HL-60 (cell line): Measurements from ENCODE around the gene NOS2.

Source experiments
- DNase-seq, 2 experiments: peaks; one replicate each; pipeline ENCODE4 v3.0.0-alpha.2; 2010 to 2020; ENCODE audit warnings: low read depth in 1 of 2, low spot score in 1 of 2
- H3K27ac ChIP-seq: fragments of 250-450 bp; sonication (Bioruptor Pico); replicated peaks from 2 replicates; pipeline ENCODE4 v1.5.1; 2020; ENCODE audit warnings: mild to moderate bottlenecking, moderate library complexity
- H3K27me3 ChIP-seq: fragments of 250-450 bp; sonication (Bioruptor Pico); 2 replicates; pipeline ENCODE4 v1.5.1; 2021; ENCODE audit warnings: mild to moderate bottlenecking, moderate library complexity; ENCODE audit not compliant: insufficient read depth, poor library complexity, severe bottlenecking
- H3K4me3 ChIP-seq: replicated peaks from 2 replicates; pipeline ENCODE4 v1.5.1; 2011; ENCODE audit warnings: mild to moderate bottlenecking, control low read depth, low read length; ENCODE audit not compliant: insufficient read depth
- CTCF ChIP-seq: IDR thresholded peaks from one replicate; pipeline ENCODE4 v1.5.1; 2011; ENCODE audit warnings: low read length, control low read depth, inconsistent platforms; ENCODE audit not compliant: insufficient read depth
- GABPA ChIP-seq: IDR thresholded peaks from 2 replicates; pipeline ENCODE4 v1.6.1; 2012; ENCODE audit warnings: low read depth
- POLR2AphosphoS5 ChIP-seq: IDR thresholded peaks from 2 replicates; pipeline ENCODE4 v1.6.1; 2012; ENCODE audit warnings: low read depth
- REST ChIP-seq: IDR thresholded peaks from 2 replicates; pipeline ENCODE4 v1.6.1; 2012; ENCODE audit warnings: low read depth; ENCODE audit not compliant: insufficient replicate concordance
- SPI1 ChIP-seq: IDR thresholded peaks from 2 replicates; pipeline ENCODE4 v1.6.1; 2012; ENCODE audit warnings: low read depth, mild to moderate bottlenecking, borderline replicate concordance

NOS2 gene

GRCh38 chr17:27821318-27821717 is 21.0 kb upstream of the NOS2 start:
- H3K27ac ChIP-seq = no peak overlapping the region
- no peak for TF ChIP-seq GABPA
- TF ChIP-seq SPI1 = no peak
- no peak for TF ChIP-seq REST
- no peaks in the 10 kb centered on the region for H3K27me3 ChIP-seq
- no peak for DNase-seq
- H3K4me3 ChIP-seq = no peak overlapping the region

- no peak for TF ChIP-seq CTCF
- TF ChIP-seq POLR2AphosphoS5 = no peak
- no peak for TF ChIP-seq REST
- no peak for TF ChIP-seq SPI1
- TF ChIP-seq GABPA = no peak
- Histone ChIP-seq H3K4me3 (no peak overlapping the region), H3K27me3 (no peaks in the 10 kb centered on the region), H3K27ac (no peak overlapping the region)
- DNase-seq = no peak
Measured at GRCh38 chr17:27819145-27819544, 18.8 kb upstream of the NOS2 start.

GRCh38 chr17:27818401-27819105 is 18.2 kb upstream of the NOS2 start:
- Histone ChIP-seq H3K4me3 (no peak overlapping the region), H3K27ac (no peak overlapping the region), H3K27me3 (no peaks in the 10 kb centered on the region)
- no peak for DNase-seq
- no peak for TF ChIP-seq SPI1
- no peak for TF ChIP-seq REST
- TF ChIP-seq CTCF = no peak
- TF ChIP-seq GABPA = no peak
- no peak for TF ChIP-seq POLR2AphosphoS5
